IMR-90 (cell line): ENCODE results near the gene PDE4B.

ENCODE experiments used
- CHD1 ChIP-seq: IDR thresholded peaks from 2 replicates; pipeline ENCODE4 v1.6.1; 2012; ENCODE audit warnings: low read depth, low read length, improper control_type of control experiment
- CTCF ChIP-seq: conservative IDR thresholded peaks from 2 replicates; pipeline ENCODE4 v1.5.1; 2012; ENCODE audit warnings: mild to moderate bottlenecking, low read depth, low read length, improper control_type of control experiment
- ELK1 ChIP-seq: fragments of 150-350 bp; IDR thresholded peaks from 2 replicates; pipeline ENCODE4 v1.6.1; 2016; ENCODE audit warnings: low read depth, mild to moderate bottlenecking, low read length, moderate library complexity, borderline replicate concordance
- FOS ChIP-seq: fragments of 150-350 bp; IDR thresholded peaks from 2 replicates; pipeline ENCODE4 v1.6.1; 2016; ENCODE audit warnings: low read depth, low read length
- MAZ ChIP-seq: IDR thresholded peaks from 2 replicates; pipeline ENCODE4 v1.6.1; 2012; ENCODE audit warnings: low read depth, mild to moderate bottlenecking, low read length, improper control_type of control experiment, moderate library complexity, borderline replicate concordance
- POLR2A ChIP-seq: IDR thresholded peaks from 2 replicates; pipeline ENCODE4 v1.6.1; 2012; ENCODE audit warnings: mild to moderate bottlenecking, low read depth, low read length
- RAD21 ChIP-seq: IDR thresholded peaks from 2 replicates; pipeline ENCODE4 v1.6.1; 2012; ENCODE audit warnings: low read length, improper control_type of control experiment
- RCOR1 ChIP-seq: IDR thresholded peaks from 2 replicates; pipeline ENCODE4 v1.6.1; 2012; ENCODE audit warnings: mild to moderate bottlenecking, low read length, improper control_type of control experiment; ENCODE audit not compliant: insufficient replicate concordance
- RFX5 ChIP-seq: IDR thresholded peaks from 2 replicates; pipeline ENCODE4 v1.8.0; 2012; ENCODE audit warnings: low read depth, mild to moderate bottlenecking, low read length, moderate library complexity
- USF2 ChIP-seq: fragments of 150-350 bp; IDR thresholded peaks from 2 replicates; pipeline ENCODE4 v1.6.1; 2017; ENCODE audit warnings: mild to moderate bottlenecking, antibody characterized with exemption, low read length, low read depth

GRCh38 chr1:66416295-66416694, 623.6 kb downstream of the PDE4B start:
- TF ChIP-seq CTCF (no peak), USF2 (no peak), RCOR1 (no peak), ELK1 (no peak), POLR2A (no peak), RFX5 (no peak), MAZ (no peak), RAD21 (no peak), FOS (no peak), CHD1 (no peak)
